Germinal center (tissue), 1 donor: ENCODE results near the gene USP37.
A peak's percentile ranks its signal among the peaks of the same experiment; 100 is the strongest.
"Not testable (repeated sequence)": the region's sequence is repeated elsewhere in the genome, so short reads cannot be mapped to it uniquely, and the experiment has no call there.

Experiments
- DNase-seq: peaks from one replicate; pipeline ENCODE4 v3.0.0; 2012; ENCODE audit warnings: mixed read lengths, low spot score

USP37 gene

GRCh38 chr2:218568190-218569037 lies at the start of gene USP37, which contains the start of gene CNOT9:
TSS of gene USP37 (minus strand) at chr2:218568351. CDS start at chr2:218558653, 9,698 bp downstream.
TSS of gene CNOT9 (plus strand) at chr2:218568839. CDS start at chr2:218568955, 116 bp downstream.
- DNase-seq = peak; percentile 99

GRCh38 chr2:218615868-218616315 lies 47.7 kb upstream of the USP37 start:
- DNase-seq = no peak

GRCh38 chr2:218607436-218608115 lies 39.4 kb upstream of the USP37 start, which contains the start of gene PLCD4:
TSS of gene PLCD4 (plus strand) at chr2:218607899. CDS start at chr2:218615740, 7,841 bp downstream.
- no peak for DNase-seq

GRCh38 chr2:218605432-218605831 lies 37.3 kb upstream of the USP37 start:
- no peak for DNase-seq

- DNase-seq = no peak
Observed at GRCh38 chr2:218585541-218585940, 17.4 kb upstream of the USP37 start.

- DNase-seq = no peak
Observed at GRCh38 chr2:218583983-218584850, 16.1 kb upstream of the USP37 start.

GRCh38 chr2:218582076-218582475 lies 13.9 kb upstream of the USP37 start:
- no peak for DNase-seq

- DNase-seq = no peak
Observed at GRCh38 chr2:218578272-218578877, 10.2 kb upstream of the USP37 start.

GRCh38 chr2:218577482-218578220 lies 9.5 kb upstream of the USP37 start:
- DNase-seq = no peak

GRCh38 chr2:218576854-218577253 lies 8.7 kb upstream of the USP37 start:
- DNase-seq = no peak

GRCh38 chr2:218570850-218571249 lies 2.7 kb upstream of the USP37 start:
- no peak for DNase-seq

- no peak for DNase-seq
Observed at GRCh38 chr2:218569661-218570500, 1.7 kb upstream of the USP37 start.

- peak; percentile 25 for DNase-seq
Observed at GRCh38 chr2:218569038-218569431, 884 bp upstream of the USP37 start.

- no peak for DNase-seq
Observed at GRCh38 chr2:218567797-218568189, 358 bp downstream of the USP37 start.

GRCh38 chr2:218566296-218566695 lies 1.9 kb downstream of the USP37 start:
- no peak for DNase-seq

- no peak for DNase-seq
Observed at GRCh38 chr2:218564056-218564455, 4.1 kb downstream of the USP37 start.

GRCh38 chr2:218558986-218559385 lies 9.2 kb downstream of the USP37 start:
- no peak for DNase-seq

- no peak for DNase-seq
Observed at GRCh38 chr2:218557941-218558340, 10.2 kb downstream of the USP37 start.

GRCh38 chr2:218555527-218555926 lies 12.6 kb downstream of the USP37 start:
- no peak for DNase-seq

GRCh38 chr2:218554225-218554624 lies 13.9 kb downstream of the USP37 start:
- not testable (repeated sequence) for DNase-seq
